ENCODE data around the gene SEPTIN7. TPM values are rescaled to one million over a fixed set of nuclear protein-coding genes. Genes with fewer than 3 reads are reported as not detected.

SEPTIN7 gene
- total RNA-seq, 1 experiment from 2014 or later = 140 TPM

DNA sequence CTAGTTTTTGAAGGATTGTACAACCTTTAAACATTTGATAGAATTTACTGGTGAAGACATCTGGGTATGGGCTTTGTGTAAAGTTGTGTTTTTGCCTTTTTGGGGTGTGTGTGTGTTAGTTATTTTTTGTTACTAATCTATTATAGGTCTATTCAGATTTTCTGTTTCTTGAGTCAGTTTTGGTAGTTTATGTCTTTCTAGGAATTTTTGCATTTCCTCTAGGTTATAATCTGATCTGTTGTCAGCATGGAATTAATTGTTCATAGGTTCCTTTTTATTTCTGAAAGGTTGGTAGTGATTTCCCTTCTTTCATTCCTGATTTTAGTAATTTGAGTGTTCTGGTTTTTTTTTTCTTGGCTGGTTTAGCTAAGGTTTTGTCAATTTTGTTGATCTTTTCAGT, 17.7 kb downstream of the SEPTIN7 start:
- no TSS peak for BruUV-seq (replicated peaks)
- DNase-seq (ENCODE audit: low read depth, low spot score) = no peak
- CTCF ChIA-PET = no interaction called here
- Histone ChIP-seq H4K20me1 (ENCODE audit: insufficient read depth) (peaks cover 17% of the 10 kb centered on the region; the same call in 1 of the 2 replicates), H2AFZ (ENCODE audit: low read depth, low read length, poor library complexity, severe bottlenecking) (no peak overlapping the region), H3K4me3 (replicated peaks in 1 of 2; ENCODE audit: low read depth in 1 of 2, low read length in 2 of 2) (no peak overlapping the region), H3K79me2 (ENCODE audit: insufficient read depth, low read length) (peaks cover 99% of the 10 kb centered on the region), H3K36me3 (ENCODE audit: control insufficient read depth in 1 of 2, insufficient read depth in 2 of 2, low read length in 2 of 2) (no peaks in the 10 kb centered on the region), H3K9me2 (ENCODE audit: insufficient read depth) (no peaks in the 10 kb centered on the region), H3K4me2 (ENCODE audit: low read length) (no peak overlapping the region), H3K9ac (ENCODE audit: low read length) (no peak overlapping the region), H3K9me3 (ENCODE audit: control insufficient read depth in 1 of 2, insufficient read depth in 1 of 2, low read depth in 1 of 2, low read length in 2 of 2) (no peaks in the 10 kb centered on the region), H3K27me3 (ENCODE audit: insufficient read depth, low read length) (no peaks in the 10 kb centered on the region), H3K4me1 (ENCODE audit: control insufficient read depth in 1 of 2, insufficient read depth in 2 of 2, low read length in 2 of 2) (no peaks in the 10 kb centered on the region), H3K27ac (ENCODE audit: low read depth, low read length) (no peak overlapping the region)
- RAD21 ChIA-PET (ENCODE audit: low non-redundant PET in 1 of 2, low total read pairs in 2 of 2, uncharacterized antibody in 2 of 2, unreplicated experiment in 2 of 2) = no interaction called here
- TF ChIP-seq CTCF (IDR thresholded peaks at IDR 0.05 in 2 of 3, conservative IDR thresholded peaks at IDR 0.05 in 1 of 3; ENCODE audit: borderline replicate concordance in 1 of 3, insufficient read depth in 1 of 3, low read depth in 2 of 3, low read length in 2 of 3) = no peak
- no peak for TF ChIP-seq TCF7L2 (IDR thresholded peaks at IDR 0.05; ENCODE audit: borderline replicate concordance, extremely low read depth, insufficient read depth, insufficient read length)
- TF ChIP-seq EGR1 (IDR thresholded peaks at IDR 0.05; ENCODE audit: low read depth) = no peak
- POLR2A ChIA-PET = no interaction called here
- ATAC-seq = no peak
- intact Hi-C loops (cut with micrococcal nuclease) = no loop called here

DNA sequence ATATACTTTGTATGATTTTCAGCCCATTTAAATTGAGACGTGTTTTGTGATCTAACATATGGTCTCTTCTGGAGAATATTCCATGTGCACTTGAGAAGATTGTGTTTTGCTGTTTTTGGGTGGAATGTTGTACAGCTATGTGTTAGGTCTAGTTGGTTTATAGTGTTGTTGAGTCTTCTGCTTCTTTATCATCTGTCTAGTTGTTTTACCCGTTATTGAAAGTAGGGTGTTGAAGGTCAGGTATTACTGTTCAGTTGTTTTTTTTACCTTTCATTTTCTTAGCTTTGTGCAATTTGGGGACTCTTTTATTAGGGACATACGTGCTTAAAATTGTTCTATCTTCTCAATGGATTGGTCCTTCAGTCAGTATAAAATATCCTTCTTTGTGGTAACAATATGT, 18.5 kb downstream of the SEPTIN7 start:
- Histone ChIP-seq H3K79me2 (ENCODE audit: insufficient read depth, low read length) (peaks cover 99% of the 10 kb centered on the region), H3K9me3 (ENCODE audit: control insufficient read depth in 1 of 2, insufficient read depth in 1 of 2, low read depth in 1 of 2, low read length in 2 of 2) (no peaks in the 10 kb centered on the region), H3K4me3 (replicated peaks in 1 of 2; ENCODE audit: low read depth in 1 of 2, low read length in 2 of 2) (no peak overlapping the region), H3K27ac (ENCODE audit: low read depth, low read length) (no peak overlapping the region), H3K4me2 (ENCODE audit: low read length) (no peak overlapping the region), H2AFZ (ENCODE audit: low read depth, low read length, poor library complexity, severe bottlenecking) (no peak overlapping the region), H3K4me1 (ENCODE audit: control insufficient read depth in 1 of 2, insufficient read depth in 2 of 2, low read length in 2 of 2) (no peaks in the 10 kb centered on the region), H3K27me3 (ENCODE audit: insufficient read depth, low read length) (no peaks in the 10 kb centered on the region), H3K9me2 (ENCODE audit: insufficient read depth) (no peaks in the 10 kb centered on the region), H3K9ac (ENCODE audit: low read length) (no peak overlapping the region), H3K36me3 (ENCODE audit: control insufficient read depth in 1 of 2, insufficient read depth in 2 of 2, low read length in 2 of 2) (no peaks in the 10 kb centered on the region), H4K20me1 (ENCODE audit: insufficient read depth) (peaks cover 14% of the 10 kb centered on the region; the same call in 1 of the 2 replicates)
- no TSS peak for BruUV-seq (replicated peaks)
- ChIA-PET RAD21 (ENCODE audit: low non-redundant PET in 1 of 2, low total read pairs in 2 of 2, uncharacterized antibody in 2 of 2, unreplicated experiment in 2 of 2) (no interaction called here), POLR2A (no interaction called here), CTCF (interaction anchor here (0.7 kb wide), 1 partner anchor 109 kb away, joined by 3 read pairs; no protein-coding TSS in a partner anchor)
- intact Hi-C loops (cut with micrococcal nuclease) = no loop called here
- ATAC-seq = no peak
- DNase-seq (ENCODE audit: low read depth, low spot score) = no peak
- no peak for TF ChIP-seq EZH2 (IDR thresholded peaks at IDR 0.05)
- no peak for TF ChIP-seq CBX3 (IDR thresholded peaks at IDR 0.05; ENCODE audit: low read depth)
- TF ChIP-seq ZNF274 (IDR thresholded peaks at IDR 0.05; ENCODE audit: low read depth, low read length) = no peak
- no peak for TF ChIP-seq EGR1 (IDR thresholded peaks at IDR 0.05; ENCODE audit: low read depth)
- no peak for TF ChIP-seq REST (IDR thresholded peaks at IDR 0.05; ENCODE audit: low read depth)
- no peak for TF ChIP-seq CTCF (IDR thresholded peaks at IDR 0.05 in 2 of 3, conservative IDR thresholded peaks at IDR 0.05 in 1 of 3; ENCODE audit: borderline replicate concordance in 1 of 3, insufficient read depth in 1 of 3, low read depth in 2 of 3, low read length in 2 of 3)
- no peak for TF ChIP-seq CEBPB (IDR thresholded peaks at IDR 0.05; ENCODE audit: low read depth)
- TF ChIP-seq SP1 (IDR thresholded peaks at IDR 0.05; ENCODE audit: low read depth) = no peak
- no peak for TF ChIP-seq EZH2phosphoT487 (IDR thresholded peaks at IDR 0.05; ENCODE audit: borderline replicate concordance)
- TF ChIP-seq ATF3 (IDR thresholded peaks at IDR 0.05) = no peak

Measured in HCT116 (cell line).